HCT116 (cell line): ENCODE data around the gene PLD3. TPM values are rescaled to one million over a fixed set of nuclear protein-coding genes. Genes with fewer than 3 reads are reported as not detected.

Experiments
- ATAC-seq: fragments of 200-7000 bp; cut with Tn5 transposase; 2 replicates; pipeline ENCODE4 v1.9.1; 2020; ENCODE audit warnings: mild to moderate bottlenecking, moderate library complexity
- BruUV-seq: library from RNA; stranded (reverse); fragments of 400-500 nt; replicated peaks from 2 replicates; lab custom pipeline; 2021; lab: Mats Ljungman, UMichigan
- CTCF ChIA-PET: fragments of 300-600 bp; sonication (Branson Sonifier 250); formaldehyde crosslinking; loops from one replicate; lab custom pipeline; 2021; ENCODE audit warnings: antibody characterized with exemption; lab: Charles Lee
- POLR2A ChIA-PET: fragments of 300-600, 350-600 bp; sonication (Branson Sonifier 250); formaldehyde crosslinking; loops from one replicate; lab custom pipeline; 2021; ENCODE audit warnings: antibody characterized with exemption; lab: Charles Lee
- RAD21 ChIA-PET, 2 experiments: fragments of 300-600 bp; sonication (Branson Sonifier 250); formaldehyde crosslinking; loops; one replicate each; lab custom pipeline; 2023; ENCODE audit warnings: low total read pairs in 2 of 2; ENCODE audit not compliant: uncharacterized antibody in 2 of 2, unreplicated experiment in 2 of 2, low non-redundant PET in 1 of 2; lab: Charles Lee
- DNase-seq: peaks from one replicate; pipeline ENCODE4 v3.0.0-alpha.2; 2010; ENCODE audit warnings: low read depth, low spot score
- H2AFZ ChIP-seq: fragments of 200-600 bp; shearing (Covaris generic), sonication (generic); 2 replicates; pipeline ENCODE4 v1.6.1; 2017; ENCODE audit warnings: low read depth, mixed run types, mixed read lengths, antibody characterized with exemption, low read length; ENCODE audit not compliant: poor library complexity, severe bottlenecking
- H3K27ac ChIP-seq: 2 replicates; pipeline ENCODE4 v1.5.1; 2012; ENCODE audit warnings: low read depth, low read length
- H3K27me3 ChIP-seq: fragments of 200-600 bp; sonication (generic); 2 replicates; pipeline ENCODE4 v1.6.1; 2016; ENCODE audit warnings: mixed run types, low read length, mixed read lengths; ENCODE audit not compliant: insufficient read depth
- H3K36me3 ChIP-seq, 2 experiments: fragments of 200-500 bp in 1 of 2; fragments of 200-600 bp in 1 of 2; sonication (Bioruptor generic) in 1 of 2; sonication (generic) in 1 of 2; 2 replicates each; pipeline versions ENCODE4 v1.5.1 to v1.6.1; 2014 to 2016; ENCODE audit warnings: low read length in 2 of 2, inconsistent platforms in 1 of 2, mixed read lengths in 1 of 2, mixed run types in 1 of 2; ENCODE audit not compliant: insufficient read depth in 2 of 2, control insufficient read depth in 1 of 2
- H3K4me1 ChIP-seq, 2 experiments: fragments of 200-600 bp in 1 of 2; sonication (generic) in 1 of 2; 2 replicates each; pipeline versions ENCODE4 v1.5.1 to v1.6.1; 2012 to 2017; ENCODE audit warnings: low read length in 2 of 2, inconsistent platforms in 1 of 2, mild to moderate bottlenecking in 1 of 2, mixed read lengths in 1 of 2, mixed run types in 1 of 2, moderate library complexity in 1 of 2; ENCODE audit not compliant: insufficient read depth in 2 of 2, control insufficient read depth in 1 of 2
- H3K4me2 ChIP-seq: fragments of 200-600 bp; sonication (generic); 2 replicates; pipeline ENCODE4 v1.6.1; 2017; ENCODE audit warnings: mixed run types, low read length, mixed read lengths
- H3K4me3 ChIP-seq, 2 experiments: fragments of 200-600 bp in 1 of 2; sonication (generic) in 1 of 2; replicated peaks in 1 of 2; 2 replicates each; pipeline ENCODE4 v1.5.1; 2011 to 2016; ENCODE audit warnings: low read length in 2 of 2, control low read depth in 1 of 2, low read depth in 1 of 2, mild to moderate bottlenecking in 1 of 2, mixed read lengths in 1 of 2, mixed run types in 1 of 2
- H3K79me2 ChIP-seq: fragments of 200-600 bp; sonication (generic); 2 replicates; pipeline ENCODE4 v1.6.1; 2017; ENCODE audit warnings: mild to moderate bottlenecking, mixed run types, low read length, moderate library complexity, mixed read lengths; ENCODE audit not compliant: insufficient read depth
- H3K9ac ChIP-seq: fragments of 200-600 bp; sonication (generic); 2 replicates; pipeline ENCODE4 v1.6.1; 2016; ENCODE audit warnings: low read length, mixed read lengths
- H3K9me2 ChIP-seq: fragments of 200-600 bp; sonication (generic), shearing (Covaris generic); 2 replicates; pipeline ENCODE4 v1.6.1; 2017; ENCODE audit warnings: mixed run types, mild to moderate bottlenecking, moderate library complexity; ENCODE audit not compliant: insufficient read depth
- H3K9me3 ChIP-seq, 2 experiments: fragments of 200-500 bp in 1 of 2; fragments of 200-600 bp in 1 of 2; sonication (Bioruptor generic) in 1 of 2; sonication (generic) in 1 of 2; 2 replicates each; pipeline ENCODE4 v1.6.1; 2014 to 2017; ENCODE audit warnings: low read length in 2 of 2, mixed read lengths in 2 of 2, inconsistent platforms in 1 of 2, low read depth in 1 of 2, mild to moderate bottlenecking in 1 of 2, mixed run types in 1 of 2, moderate library complexity in 1 of 2; ENCODE audit not compliant: control insufficient read depth in 1 of 2, insufficient read depth in 1 of 2
- H4K20me1 ChIP-seq: fragments of 200-600 bp; sonication (generic), shearing (Covaris generic); 2 replicates; pipeline ENCODE4 v1.6.1; 2017; ENCODE audit warnings: mixed run types, mild to moderate bottlenecking, moderate library complexity; ENCODE audit not compliant: insufficient read depth
- ATF3 ChIP-seq: IDR thresholded peaks from 2 replicates; pipeline ENCODE4 v1.6.1; 2012
- CBX3 ChIP-seq: IDR thresholded peaks from 2 replicates; pipeline ENCODE4 v1.6.1; 2012; ENCODE audit warnings: low read depth
- CEBPB ChIP-seq: IDR thresholded peaks from 2 replicates; pipeline ENCODE4 v1.6.1; 2012; ENCODE audit warnings: low read depth
- EGR1 ChIP-seq: IDR thresholded peaks from 2 replicates; pipeline ENCODE4 v1.6.1; 2012; ENCODE audit warnings: low read depth
- ELF1 ChIP-seq: IDR thresholded peaks from 2 replicates; pipeline ENCODE4 v1.6.1; 2012; ENCODE audit warnings: low read depth, borderline replicate concordance
- EZH2 ChIP-seq: fragments of 200-600 bp; sonication (generic); IDR thresholded peaks from 2 replicates; pipeline ENCODE4 v1.6.1; 2017; ENCODE audit warnings: antibody characterized with exemption, mixed run types
- EZH2phosphoT487 ChIP-seq: fragments of 200-600 bp; IDR thresholded peaks from 2 replicates; pipeline ENCODE4 v1.6.1; 2018; ENCODE audit warnings: antibody characterized with exemption, borderline replicate concordance
- FOSL1 ChIP-seq: IDR thresholded peaks from 2 replicates; pipeline ENCODE4 v1.6.1; 2012; ENCODE audit warnings: low read depth
- JUND ChIP-seq: IDR thresholded peaks from 2 replicates; pipeline ENCODE4 v1.6.1; 2012
- POLR2A ChIP-seq: IDR thresholded peaks from 2 replicates; pipeline ENCODE4 v1.7.0; 2011; ENCODE audit warnings: borderline replicate concordance; ENCODE audit not compliant: insufficient read depth, insufficient read length; ENCODE audit errors: extremely low read depth
- RAD21 ChIP-seq: IDR thresholded peaks from 2 replicates; pipeline ENCODE4 v1.6.1; 2012; ENCODE audit warnings: low read depth, mild to moderate bottlenecking
- SIN3A ChIP-seq: IDR thresholded peaks from 2 replicates; pipeline ENCODE4 v1.6.1; 2012; ENCODE audit warnings: low read depth
- SP1 ChIP-seq: IDR thresholded peaks from 2 replicates; pipeline ENCODE4 v1.6.1; 2012; ENCODE audit warnings: low read depth
- SRF ChIP-seq: IDR thresholded peaks from 2 replicates; pipeline ENCODE4 v1.6.1; 2012; ENCODE audit warnings: low read depth
- YY1 ChIP-seq: IDR thresholded peaks from 2 replicates; pipeline ENCODE4 v1.6.1; 2011; ENCODE audit warnings: low read length, low read depth, moderate library complexity, mild to moderate bottlenecking; ENCODE audit not compliant: insufficient replicate concordance; ENCODE audit errors: extremely low read depth
- ZBTB33 ChIP-seq: IDR thresholded peaks from 2 replicates; pipeline ENCODE4 v1.6.1; 2011; ENCODE audit warnings: mild to moderate bottlenecking, low read length, moderate library complexity; ENCODE audit not compliant: insufficient replicate concordance; ENCODE audit errors: extremely low read depth
- ZFX ChIP-seq: fragments of 450-650 bp; IDR thresholded peaks from 2 replicates; pipeline ENCODE4 v1.6.1; 2017
- intact Hi-C: fragments of 100-400 bp; cut with micrococcal nuclease; formaldehyde crosslinking; loops from 2 replicates; pipeline ENCODE4 v1.10.0; 2022
- total RNA-seq: library from RNA; stranded (reverse); gene quantifications from one replicate; pipeline ENCODE4 v1.2.1, GENCODE V29; 2021; ENCODE audit not compliant: unreplicated experiment
- TF ChIP-seq, protein P1 (sequence below): IDR thresholded peaks from 2 replicates; pipeline ENCODE4 v1.6.1; 2012
- TF ChIP-seq, protein P2 (sequence below), 3 experiments: fragments of 200-600 bp in 1 of 3; sonication (generic) in 1 of 3; IDR thresholded peaks in 2 of 3; conservative IDR thresholded peaks in 1 of 3; 2 replicates each; pipeline ENCODE4 v1.5.1; 2012 to 2017; ENCODE audit warnings: low read depth in 2 of 3, low read length in 2 of 3, antibody characterized with exemption in 1 of 3, borderline replicate concordance in 1 of 3, control low read depth in 1 of 3, mild to moderate bottlenecking in 1 of 3, mixed read lengths in 1 of 3, mixed run types in 1 of 3, moderate library complexity in 1 of 3; ENCODE audit not compliant: insufficient read depth in 1 of 3

PLD3 gene
- total RNA-seq, 1 experiment from 2014 or later: 123 TPM

DNA sequence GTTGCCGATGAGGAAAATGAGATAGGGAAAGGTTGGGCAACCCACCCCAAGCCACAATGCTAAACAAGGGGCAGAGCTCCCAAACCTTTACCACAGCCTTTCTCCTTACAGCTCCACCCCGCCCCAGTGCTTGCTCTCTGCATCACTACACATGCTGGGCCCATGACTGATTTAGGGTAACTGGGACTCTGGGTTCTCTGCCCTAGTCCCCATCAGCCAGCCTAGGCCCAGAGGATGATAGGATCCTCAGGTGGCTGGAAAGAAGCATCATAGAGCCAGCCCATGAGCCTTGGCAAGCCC, 11.9 kb upstream of the PLD3 start:
- Histone ChIP-seq H3K79me2 (peaks cover 14% of the 10 kb centered on the region), H3K9me2 (no peaks in the 10 kb centered on the region)
- POLR2A ChIA-PET: no interaction called here
- TF ChIP-seq EZH2 (no peak), FOSL1 (no peak), ZBTB33 (no peak), ZFX (no peak), SIN3A (no peak), YY1 (no peak), CBX3 (no peak), POLR2A (no peak), ATF3 (no peak), SP1 (no peak), EGR1 (no peak), EZH2phosphoT487 (no peak), JUND (no peak), CEBPB (no peak), ELF1 (no peak), SRF (no peak), RAD21 (no peak)
- TF ChIP-seq, protein P1, sequence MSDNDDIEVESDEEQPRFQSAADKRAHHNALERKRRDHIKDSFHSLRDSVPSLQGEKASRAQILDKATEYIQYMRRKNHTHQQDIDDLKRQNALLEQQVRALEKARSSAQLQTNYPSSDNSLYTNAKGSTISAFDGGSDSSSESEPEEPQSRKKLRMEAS: no peak
- TF ChIP-seq, protein P2, sequence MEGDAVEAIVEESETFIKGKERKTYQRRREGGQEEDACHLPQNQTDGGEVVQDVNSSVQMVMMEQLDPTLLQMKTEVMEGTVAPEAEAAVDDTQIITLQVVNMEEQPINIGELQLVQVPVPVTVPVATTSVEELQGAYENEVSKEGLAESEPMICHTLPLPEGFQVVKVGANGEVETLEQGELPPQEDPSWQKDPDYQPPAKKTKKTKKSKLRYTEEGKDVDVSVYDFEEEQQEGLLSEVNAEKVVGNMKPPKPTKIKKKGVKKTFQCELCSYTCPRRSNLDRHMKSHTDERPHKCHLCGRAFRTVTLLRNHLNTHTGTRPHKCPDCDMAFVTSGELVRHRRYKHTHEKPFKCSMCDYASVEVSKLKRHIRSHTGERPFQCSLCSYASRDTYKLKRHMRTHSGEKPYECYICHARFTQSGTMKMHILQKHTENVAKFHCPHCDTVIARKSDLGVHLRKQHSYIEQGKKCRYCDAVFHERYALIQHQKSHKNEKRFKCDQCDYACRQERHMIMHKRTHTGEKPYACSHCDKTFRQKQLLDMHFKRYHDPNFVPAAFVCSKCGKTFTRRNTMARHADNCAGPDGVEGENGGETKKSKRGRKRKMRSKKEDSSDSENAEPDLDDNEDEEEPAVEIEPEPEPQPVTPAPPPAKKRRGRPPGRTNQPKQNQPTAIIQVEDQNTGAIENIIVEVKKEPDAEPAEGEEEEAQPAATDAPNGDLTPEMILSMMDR (IDR thresholded peaks at IDR 0.05 in 2 of 3, conservative IDR thresholded peaks at IDR 0.05 in 1 of 3; ENCODE audit: borderline replicate concordance in 1 of 3, insufficient read depth in 1 of 3, low read depth in 2 of 3, low read length in 2 of 3): no peak
- TF ChIP-seq, all 23 proteins: peak for 0
- Histone ChIP-seq H3K27me3 (no peaks in the 10 kb centered on the region), H3K9me3 (no peaks in the 10 kb centered on the region), H3K27ac (no peak overlapping the region), H3K4me2 (no peak overlapping the region), H3K36me3 (peaks cover 14 to 26% of the 10 kb centered on the region in 2 experiments), H3K4me3 (no peak overlapping the region), H3K9ac (no peak overlapping the region), H2AFZ (no peak overlapping the region), H3K4me1 (no peaks in the 10 kb centered on the region), H4K20me1 (no peaks in the 10 kb centered on the region)
- BruUV-seq: no TSS peak
- ATAC-seq: no peak
- ChIA-PET RAD21 (no interaction called here), CTCF (no interaction called here)
- intact Hi-C loops: no loop called here
- DNase-seq: no peak
